ENCODE measurements around the gene COL4A2. TPM values are rescaled to one million over a fixed set of nuclear protein-coding genes. Genes with fewer than 3 reads are reported as not detected.

Gene COL4A2
- total RNA-seq, 4 donors from 2014 or later, result 97.6 to 193 (median 131) TPM

DNA sequence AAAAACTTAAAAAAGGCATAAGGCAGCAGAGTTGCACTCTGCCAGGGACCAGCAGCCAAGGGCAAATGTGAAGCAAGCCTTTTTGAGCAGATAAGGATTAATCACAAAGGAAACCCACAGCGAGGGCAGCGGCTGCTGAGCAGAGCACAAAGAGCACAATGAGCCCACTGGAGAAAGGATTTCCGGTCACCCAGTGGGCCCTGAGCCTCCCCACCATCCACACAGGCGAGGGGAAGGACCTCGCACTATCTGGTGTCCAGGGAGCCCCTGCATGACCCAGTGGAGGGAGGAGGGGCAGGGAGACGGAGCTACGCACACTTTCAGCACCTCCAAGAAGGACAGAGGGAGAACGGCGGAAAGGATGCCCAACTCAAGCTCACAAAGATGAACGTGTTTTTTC is 40.1 kb upstream of the COL4A2 start:
- H3K9me3 ChIP-seq, result no peaks in the 10 kb centered on the region
- no peak overlapping the region for H3K27ac ChIP-seq
- 82 to 83% methylated on average over 10 of the region's 10 CpGs for WGBS, 2 donors
- H3K36me3 ChIP-seq, result no peaks in the 10 kb centered on the region
- DNase-seq, result no peak
- no peak overlapping the region for H3K4me3 ChIP-seq (replicated peaks in 1 of 3)
- H3K4me1 ChIP-seq, result peaks cover 10 to 46% of the 10 kb centered on the region in 2 donors
- intact Hi-C loops (cut with DNase I), result no loop called here
- TF ChIP-seq, protein P1, sequence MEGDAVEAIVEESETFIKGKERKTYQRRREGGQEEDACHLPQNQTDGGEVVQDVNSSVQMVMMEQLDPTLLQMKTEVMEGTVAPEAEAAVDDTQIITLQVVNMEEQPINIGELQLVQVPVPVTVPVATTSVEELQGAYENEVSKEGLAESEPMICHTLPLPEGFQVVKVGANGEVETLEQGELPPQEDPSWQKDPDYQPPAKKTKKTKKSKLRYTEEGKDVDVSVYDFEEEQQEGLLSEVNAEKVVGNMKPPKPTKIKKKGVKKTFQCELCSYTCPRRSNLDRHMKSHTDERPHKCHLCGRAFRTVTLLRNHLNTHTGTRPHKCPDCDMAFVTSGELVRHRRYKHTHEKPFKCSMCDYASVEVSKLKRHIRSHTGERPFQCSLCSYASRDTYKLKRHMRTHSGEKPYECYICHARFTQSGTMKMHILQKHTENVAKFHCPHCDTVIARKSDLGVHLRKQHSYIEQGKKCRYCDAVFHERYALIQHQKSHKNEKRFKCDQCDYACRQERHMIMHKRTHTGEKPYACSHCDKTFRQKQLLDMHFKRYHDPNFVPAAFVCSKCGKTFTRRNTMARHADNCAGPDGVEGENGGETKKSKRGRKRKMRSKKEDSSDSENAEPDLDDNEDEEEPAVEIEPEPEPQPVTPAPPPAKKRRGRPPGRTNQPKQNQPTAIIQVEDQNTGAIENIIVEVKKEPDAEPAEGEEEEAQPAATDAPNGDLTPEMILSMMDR (IDR thresholded peaks at IDR 0.05), result no peak
- TF ChIP-seq POLR2A (IDR thresholded peaks at IDR 0.05), result no peak
- H3K27me3 ChIP-seq, result no peaks in the 10 kb centered on the region

DNA sequence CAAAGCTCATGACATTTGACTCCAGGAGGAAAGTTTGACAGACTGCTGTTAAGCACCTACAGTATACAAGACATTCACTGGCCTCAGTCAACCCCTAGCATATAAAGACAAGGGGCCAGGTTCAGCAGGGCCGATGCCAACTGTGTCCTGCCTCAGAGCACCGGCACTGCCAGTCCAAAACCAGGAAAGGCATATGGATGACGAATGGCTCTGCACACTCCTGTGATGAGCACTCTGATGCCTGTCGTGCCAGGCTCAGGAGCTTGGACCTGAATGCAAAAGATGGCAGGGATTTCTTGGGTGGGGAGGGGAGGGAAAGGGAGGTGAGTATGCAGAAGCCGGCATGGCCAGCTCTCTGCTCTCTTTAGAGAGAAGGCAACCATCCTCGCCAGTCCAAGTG is 39.0 kb upstream of the COL4A2 start:
- no peak for DNase-seq
- Histone ChIP-seq H3K36me3 (no peaks in the 10 kb centered on the region), H3K4me1 (peaks cover 6 to 36% of the 10 kb centered on the region in 2 donors), H3K4me3 (replicated peaks in 1 of 3) (no peak overlapping the region), H3K9me3 (no peaks in the 10 kb centered on the region), H3K27ac (no peak overlapping the region), H3K27me3 (no peaks in the 10 kb centered on the region)
- TF ChIP-seq, protein P1 (IDR thresholded peaks at IDR 0.05), result no peak
- TF ChIP-seq POLR2A (IDR thresholded peaks at IDR 0.05), result no peak
- intact Hi-C loops (cut with DNase I), result no loop called here
- WGBS, 2 donors, result 71 to 81% methylated on average over 6 of the region's 6 CpGs

- Histone ChIP-seq H3K4me1 (peaks cover 6 to 29% of the 10 kb centered on the region in 2 donors), H3K9me3 (no peaks in the 10 kb centered on the region), H3K36me3 (no peaks in the 10 kb centered on the region), H3K27me3 (no peaks in the 10 kb centered on the region), H3K4me3 (replicated peaks in 1 of 3) (no peak overlapping the region), H3K27ac (no peak overlapping the region)
- TF ChIP-seq POLR2A (IDR thresholded peaks at IDR 0.05), result no peak
- TF ChIP-seq, protein P1 (IDR thresholded peaks at IDR 0.05), result no peak
- no peak for DNase-seq
- intact Hi-C loops (cut with DNase I), result no loop called here
- WGBS, 2 donors, result 81 to 90% methylated on average over 16 of the region's 16 CpGs
Measured at GRCh38 chr13:110268576-110269185, 38.4 kb upstream of the COL4A2 start.

- H3K4me1 ChIP-seq, result peaks cover 0 to 23% of the 10 kb centered on the region in 2 donors
- 85 to 89% methylated on average over 14 of the region's 14 CpGs for WGBS, 2 donors
- no peaks in the 10 kb centered on the region for H3K36me3 ChIP-seq
- no peak for DNase-seq
- H3K9me3 ChIP-seq, result no peaks in the 10 kb centered on the region
- TF ChIP-seq POLR2A (IDR thresholded peaks at IDR 0.05), result no peak
- TF ChIP-seq, protein P1 (IDR thresholded peaks at IDR 0.05), result no peak
- no peaks in the 10 kb centered on the region for H3K27me3 ChIP-seq
- no peak overlapping the region for H3K27ac ChIP-seq
- no peak overlapping the region for H3K4me3 ChIP-seq (replicated peaks in 1 of 3)
- intact Hi-C loops (cut with DNase I), result no loop called here
Measured at GRCh38 chr13:110269509-110270185, 37.4 kb upstream of the COL4A2 start.

GRCh38 chr13:110270507-110270906 is 36.6 kb upstream of the COL4A2 start:
- Histone ChIP-seq H3K27ac (no peak overlapping the region), H3K4me1 (peaks cover 0 to 20% of the 10 kb centered on the region in 2 donors), H3K4me3 (replicated peaks in 1 of 3) (no peak overlapping the region), H3K9me3 (no peaks in the 10 kb centered on the region), H3K27me3 (no peaks in the 10 kb centered on the region), H3K36me3 (no peaks in the 10 kb centered on the region)
- DNase-seq, result no peak
- WGBS, 2 donors, result 79 to 83% methylated on average over 7 of the region's 7 CpGs
- intact Hi-C loops (cut with DNase I), result no loop called here
- TF ChIP-seq, protein P1 (IDR thresholded peaks at IDR 0.05), result no peak
- TF ChIP-seq POLR2A (IDR thresholded peaks at IDR 0.05), result no peak
